ENCODE measurements around the gene GSN.
"Not testable (repeated sequence)": the region's sequence is repeated elsewhere in the genome, so short reads cannot be mapped to it uniquely, and the experiment has no call there.

The GSN gene

DNA sequence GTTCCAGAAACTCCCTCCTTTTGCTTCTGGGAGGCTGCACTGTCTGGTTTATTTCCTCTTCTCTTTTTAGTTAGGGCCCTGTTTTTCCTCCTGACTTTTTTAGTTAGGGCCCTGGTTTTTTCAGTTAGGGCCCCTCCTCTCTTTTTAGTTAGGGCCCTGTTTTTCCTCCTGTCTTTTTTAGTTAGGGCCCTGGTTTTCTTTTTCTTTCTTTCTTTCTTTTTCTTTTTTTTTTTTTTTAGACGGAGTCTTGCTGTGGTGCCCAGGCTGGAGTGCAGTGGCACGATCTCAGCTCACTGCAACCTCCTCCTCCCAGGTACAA is 15.1 kb downstream of the GSN start:
- Mint-ChIP-seq H3K9me3 (no peaks in the 10 kb centered on the region), H3K36me3 (ENCODE audit: insufficient read depth) (no peaks in the 10 kb centered on the region), H3K27me3 (no peaks in the 10 kb centered on the region), H3K27ac (peak overlapping the region; percentile 17 to 63), H3K4me3 (no peak overlapping the region), H3K4me1 (ENCODE audit: low read depth in 2 of 2) (peaks cover 4 to 5% of the 10 kb centered on the region in 2 donors)
- no peak for DNase-seq
- ATAC-seq (replicated peaks), result no peak

DNA sequence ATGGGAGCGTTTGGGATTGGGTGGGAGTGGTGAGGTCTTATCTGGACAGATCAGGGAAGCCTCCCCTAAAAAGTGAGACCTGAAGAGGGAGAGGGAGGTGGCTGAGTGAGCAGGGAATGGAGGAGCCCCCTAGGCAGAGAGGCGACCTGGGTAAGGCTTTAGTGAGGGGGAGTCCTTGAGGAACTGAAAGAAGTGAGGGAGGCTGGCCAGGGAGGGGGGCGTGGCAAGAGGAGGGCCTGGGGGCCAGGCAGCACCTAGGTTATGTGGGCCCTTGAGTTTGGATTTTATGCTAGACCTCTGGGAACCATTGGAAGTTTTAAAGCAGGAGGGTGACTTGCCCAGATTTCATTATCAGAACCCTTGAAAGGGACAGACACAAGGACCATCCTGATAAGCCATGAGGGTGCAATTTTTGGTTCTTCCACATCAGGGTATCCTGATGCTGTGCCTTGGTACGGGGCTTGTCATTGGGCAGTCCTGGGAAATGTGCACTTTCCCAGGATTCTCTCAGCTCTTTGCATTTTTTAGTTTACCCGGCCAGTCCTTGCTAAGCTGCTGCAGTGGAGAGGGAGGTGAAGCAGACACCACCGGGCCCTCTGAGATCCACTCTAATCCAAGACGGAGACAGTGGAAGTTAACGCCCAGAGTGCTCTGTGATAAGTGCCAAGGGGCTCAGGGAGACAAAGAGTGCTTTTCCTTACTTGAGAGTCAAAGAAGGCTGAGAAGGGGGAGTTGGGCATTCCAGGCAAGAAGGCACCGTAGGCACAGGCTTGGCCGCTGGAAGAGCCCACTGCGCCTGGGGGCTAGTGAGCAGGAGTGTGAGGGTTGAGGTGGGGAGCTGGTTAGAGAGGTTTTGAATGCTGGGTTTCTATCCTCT is 16.1 kb downstream of the GSN start:
- no peak for ATAC-seq (replicated peaks)
- H3K9me3 Mint-ChIP-seq, result no peaks in the 10 kb centered on the region
- H3K36me3 Mint-ChIP-seq (ENCODE audit: insufficient read depth), result no peaks in the 10 kb centered on the region
- H3K27me3 Mint-ChIP-seq, result no peaks in the 10 kb centered on the region
- no peak overlapping the region for H3K4me3 Mint-ChIP-seq
- peaks cover 0 to under 1% of the 10 kb centered on the region in 2 donors for H3K4me1 Mint-ChIP-seq (ENCODE audit: low read depth in 2 of 2)
- no peak for DNase-seq
- peak overlapping the region in 1 of 2 donors; percentile 49 for H3K27ac Mint-ChIP-seq

DNA sequence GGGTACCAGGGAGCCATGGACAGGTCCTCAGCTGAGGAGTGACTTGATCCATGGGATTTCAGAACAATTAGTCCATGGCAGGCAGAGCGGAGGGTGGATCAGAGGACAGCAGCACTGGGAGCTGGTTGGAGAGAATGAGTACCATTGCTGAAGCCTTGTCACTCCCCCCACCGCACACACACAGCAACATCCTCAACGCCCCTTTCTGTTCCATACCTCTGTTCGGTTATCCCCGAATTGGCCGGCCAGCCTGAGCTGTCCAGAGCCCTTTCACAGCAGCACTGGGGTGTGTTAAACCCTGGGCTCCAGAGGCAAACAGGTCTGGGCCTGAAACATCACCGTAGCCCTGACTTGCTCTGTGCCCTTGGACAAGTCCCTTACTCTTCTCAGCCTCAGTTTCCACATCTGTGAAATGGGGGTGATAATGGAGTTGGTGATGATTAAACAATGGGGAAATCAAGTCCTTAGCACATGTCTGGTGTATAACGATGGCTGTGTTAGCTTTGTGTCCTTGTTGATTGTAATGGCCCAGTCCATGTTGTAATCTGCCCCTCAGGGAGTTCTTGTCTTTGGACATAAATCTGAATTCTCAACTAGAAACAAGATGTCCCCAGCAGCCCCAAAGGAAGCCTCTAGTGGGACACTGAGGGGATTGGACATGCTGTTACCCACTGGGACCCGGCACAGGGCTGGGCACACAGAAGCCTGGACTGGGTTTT is 16.9 kb downstream of the GSN start:
- no peak for ATAC-seq (replicated peaks)
- H3K9me3 Mint-ChIP-seq, result no peaks in the 10 kb centered on the region
- H3K27ac Mint-ChIP-seq, result peak overlapping the region in 1 of 2 donors; percentile 49
- no peak for DNase-seq
- no peaks in the 10 kb centered on the region for H3K4me1 Mint-ChIP-seq (ENCODE audit: low read depth in 2 of 2)
- no peaks in the 10 kb centered on the region for H3K27me3 Mint-ChIP-seq
- H3K36me3 Mint-ChIP-seq (ENCODE audit: insufficient read depth), result no peaks in the 10 kb centered on the region
- H3K4me3 Mint-ChIP-seq, result no peak overlapping the region

DNA sequence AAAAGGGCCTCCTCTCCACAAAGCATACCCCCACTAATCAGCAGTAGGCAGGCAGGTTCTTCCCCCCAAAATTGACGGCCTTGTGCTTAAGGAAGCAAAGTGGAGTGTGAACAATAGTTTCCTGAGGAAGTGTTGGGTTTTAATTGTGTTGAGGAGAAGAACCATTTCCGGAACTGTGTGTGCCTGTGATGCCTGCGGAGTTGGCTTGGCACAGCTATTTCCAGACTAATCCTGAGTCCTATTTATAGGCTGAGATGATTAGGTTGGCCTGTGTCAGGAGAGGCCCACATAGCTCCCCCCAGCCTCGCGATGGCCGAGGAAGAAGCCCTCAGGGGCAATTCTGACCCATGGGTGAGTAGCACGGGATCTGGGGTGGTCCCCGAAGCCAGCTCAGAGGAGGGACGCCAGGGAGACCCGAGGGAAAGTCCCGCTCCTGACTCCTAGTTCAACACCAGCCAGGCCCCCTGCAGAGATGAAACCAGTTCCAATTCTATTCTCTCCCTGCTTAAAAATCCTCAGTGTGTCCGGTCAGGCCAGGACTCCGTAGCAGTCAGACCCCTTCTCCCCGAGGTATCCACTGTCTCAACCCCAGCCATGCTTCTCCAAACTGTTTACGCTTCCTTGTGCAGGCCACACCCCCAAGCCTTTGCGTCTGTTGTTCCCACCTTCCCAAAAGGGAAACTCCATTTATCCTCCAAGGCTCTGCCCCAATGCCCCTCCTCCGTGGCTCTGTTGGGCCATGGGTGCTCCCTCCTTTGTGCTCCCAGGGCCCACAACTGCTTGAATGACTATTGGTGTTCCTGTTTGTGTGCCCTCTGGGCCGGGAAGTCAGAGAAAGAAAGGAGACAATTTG is 18.1 kb downstream of the GSN start:
- Mint-ChIP-seq H3K9me3 (no peaks in the 10 kb centered on the region), H3K36me3 (ENCODE audit: insufficient read depth) (no peaks in the 10 kb centered on the region), H3K27ac (peak overlapping the region in 1 of 2 donors; percentile 64), H3K4me3 (no peak overlapping the region), H3K27me3 (no peaks in the 10 kb centered on the region), H3K4me1 (ENCODE audit: low read depth in 2 of 2) (no peaks in the 10 kb centered on the region)
- ATAC-seq (replicated peaks) (no peak), DNase-seq (no peak)

DNA sequence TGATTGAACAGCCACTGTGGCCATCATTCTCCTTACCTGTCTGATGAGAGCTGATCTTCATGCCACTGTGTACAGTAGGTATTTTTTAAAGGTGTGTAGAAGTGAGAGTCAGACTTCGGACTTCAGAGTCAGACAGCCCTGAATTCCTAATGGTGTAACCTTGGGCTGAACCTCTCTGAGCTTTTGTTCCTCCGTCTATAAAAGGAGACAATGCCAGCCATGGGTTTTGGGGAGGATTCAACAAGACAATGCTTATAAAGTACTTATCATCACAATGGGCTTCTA is 18.7 kb downstream of the GSN start:
- Mint-ChIP-seq H3K4me1 (ENCODE audit: low read depth in 2 of 2) (no peaks in the 10 kb centered on the region), H3K4me3 (no peak overlapping the region), H3K36me3 (ENCODE audit: insufficient read depth) (no peaks in the 10 kb centered on the region), H3K9me3 (no peaks in the 10 kb centered on the region), H3K27ac (peak overlapping the region in 1 of 2 donors; percentile 64), H3K27me3 (no peaks in the 10 kb centered on the region)
- ATAC-seq (replicated peaks), result no peak
- no peak for DNase-seq

DNA sequence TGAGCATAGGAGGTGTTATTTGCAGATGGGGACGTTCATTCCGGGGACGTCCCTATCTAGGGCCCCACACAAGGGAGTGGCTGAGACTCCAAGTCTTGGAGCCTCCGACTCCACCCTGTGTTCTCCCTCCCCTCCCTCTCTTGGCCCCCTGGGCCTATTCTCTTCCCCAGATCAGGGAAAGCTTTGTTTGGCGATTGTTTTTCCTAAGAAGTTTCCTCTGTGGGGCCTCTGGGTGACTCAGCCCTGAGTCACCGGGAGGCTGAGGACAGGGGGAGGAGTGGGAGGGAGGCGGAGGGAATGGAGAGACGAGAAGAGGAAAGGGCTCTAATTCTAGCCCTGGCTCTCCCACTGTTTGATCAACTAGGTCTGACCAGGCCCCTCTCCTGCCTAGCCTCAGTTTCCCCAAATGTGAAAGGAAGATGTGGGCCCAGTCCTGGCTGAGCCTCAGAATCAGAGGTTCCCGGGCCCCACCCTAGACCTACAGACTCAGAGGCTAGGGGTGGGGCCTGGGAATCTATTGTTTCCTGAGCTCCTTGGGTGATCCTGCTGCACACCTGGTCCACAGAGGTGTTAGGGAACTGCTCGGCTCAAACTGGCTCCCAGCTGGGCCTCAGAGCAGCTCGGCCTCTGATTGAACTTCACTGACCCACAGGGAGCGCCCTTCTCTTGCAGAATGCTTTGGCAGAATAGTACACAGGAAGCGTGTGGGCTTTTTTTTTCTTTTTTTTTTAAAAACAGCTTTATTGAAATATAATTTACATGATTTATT is 19.2 kb downstream of the GSN start:
- H3K27ac Mint-ChIP-seq, result no peak overlapping the region
- no peaks in the 10 kb centered on the region for H3K27me3 Mint-ChIP-seq
- no peaks in the 10 kb centered on the region for H3K9me3 Mint-ChIP-seq
- H3K4me3 Mint-ChIP-seq, result no peak overlapping the region
- H3K36me3 Mint-ChIP-seq (ENCODE audit: insufficient read depth), result no peaks in the 10 kb centered on the region
- no peak for DNase-seq
- H3K4me1 Mint-ChIP-seq (ENCODE audit: low read depth in 2 of 2), result no peaks in the 10 kb centered on the region
- no peak for ATAC-seq (replicated peaks)

DNA sequence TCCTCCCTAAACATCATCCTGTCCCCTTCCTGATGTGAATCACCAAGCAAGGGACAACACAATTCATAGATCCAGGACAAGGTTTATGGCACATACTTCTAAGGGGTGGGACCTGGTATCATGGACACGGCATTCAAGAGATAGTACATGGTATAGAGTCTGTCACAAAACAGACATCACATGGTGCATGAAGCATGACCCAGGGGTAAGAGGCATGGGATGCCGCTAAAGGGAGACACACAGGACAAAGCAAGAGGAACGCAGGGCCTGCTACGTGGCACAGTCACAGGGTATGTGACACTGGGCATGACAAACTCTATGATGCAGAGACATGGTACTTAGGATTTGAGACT is 20.7 kb downstream of the GSN start:
- Mint-ChIP-seq H3K27ac (no peak overlapping the region), H3K36me3 (ENCODE audit: insufficient read depth) (no peaks in the 10 kb centered on the region), H3K27me3 (no peaks in the 10 kb centered on the region), H3K9me3 (no peaks in the 10 kb centered on the region), H3K4me1 (ENCODE audit: low read depth in 2 of 2) (no peaks in the 10 kb centered on the region), H3K4me3 (no peak overlapping the region)
- DNase-seq (no peak), ATAC-seq (replicated peaks) (no peak)

DNA sequence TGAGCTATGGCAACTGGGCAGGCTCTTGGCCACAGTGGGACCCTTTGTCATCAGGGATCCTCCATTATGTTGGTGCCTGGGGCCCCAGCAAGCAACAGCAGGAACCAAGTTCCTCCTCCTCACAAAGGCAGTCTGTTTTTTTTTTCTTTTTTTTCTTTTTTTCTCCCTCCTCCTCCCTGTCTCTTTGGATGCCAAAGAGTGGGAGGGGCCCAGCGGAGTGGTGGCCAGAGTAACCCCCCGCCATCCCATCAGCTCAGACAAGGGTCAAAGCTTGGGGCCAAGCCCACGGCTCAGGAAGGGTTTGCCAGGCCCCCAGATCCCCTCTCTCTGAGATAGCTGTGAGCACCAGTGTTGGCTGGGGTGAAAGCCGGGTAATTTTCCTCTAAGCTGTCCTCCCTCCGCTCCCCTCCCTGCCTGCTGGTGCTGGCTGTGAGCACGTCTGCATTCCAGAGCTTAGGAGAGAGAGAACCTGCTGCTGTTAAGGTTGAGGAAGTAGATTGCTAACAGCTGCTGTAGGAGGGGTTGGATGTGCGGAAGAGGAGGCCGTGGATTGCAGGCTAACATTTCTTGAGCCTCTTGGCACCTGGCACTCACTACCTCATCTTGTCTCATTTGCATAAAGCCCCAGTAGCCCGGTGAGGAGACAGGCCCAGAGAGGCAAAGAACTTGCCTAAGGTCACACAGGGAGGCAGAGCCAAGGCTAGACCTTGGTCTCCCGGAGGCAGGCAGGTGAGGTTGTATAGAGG is 21.2 kb downstream of the GSN start:
- H3K27ac Mint-ChIP-seq, result no peak overlapping the region
- no peak overlapping the region for H3K4me3 Mint-ChIP-seq
- H3K4me1 Mint-ChIP-seq (ENCODE audit: low read depth in 2 of 2), result no peaks in the 10 kb centered on the region
- ATAC-seq (replicated peaks), result no peak
- no peaks in the 10 kb centered on the region for H3K36me3 Mint-ChIP-seq (ENCODE audit: insufficient read depth)
- no peaks in the 10 kb centered on the region for H3K9me3 Mint-ChIP-seq
- no peaks in the 10 kb centered on the region for H3K27me3 Mint-ChIP-seq
- no peak for DNase-seq

DNA sequence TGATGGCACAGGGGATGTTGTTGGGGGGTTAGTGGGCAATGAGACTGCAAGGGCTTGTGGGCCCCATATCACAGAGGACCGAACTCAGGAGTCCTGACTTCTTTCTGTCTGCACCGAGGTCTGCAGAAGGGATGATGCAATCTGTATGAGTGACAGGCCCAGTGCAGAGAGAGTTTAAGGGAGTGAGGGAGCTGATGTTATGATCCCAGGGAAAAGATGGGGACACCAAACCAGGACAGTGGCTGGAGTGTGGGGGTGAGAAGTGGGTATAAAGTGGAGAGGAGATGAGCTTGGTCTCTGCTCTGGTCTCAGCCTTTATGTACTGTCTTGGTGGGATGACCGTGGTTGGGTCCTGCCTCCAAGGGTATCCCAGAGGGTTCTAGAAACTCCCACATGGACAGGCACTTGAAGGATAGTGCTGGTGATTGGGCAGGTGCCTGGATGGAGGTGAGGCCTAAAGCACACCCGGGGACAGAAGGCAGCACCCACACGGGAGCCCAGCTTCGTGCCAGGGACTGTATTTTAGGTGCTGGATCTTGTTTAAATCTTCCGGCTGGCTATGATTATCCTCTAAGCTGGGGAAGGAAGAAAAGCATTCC is 21.9 kb downstream of the GSN start:
- DNase-seq (no peak), ATAC-seq (replicated peaks) (no peak)
- Mint-ChIP-seq H3K4me1 (ENCODE audit: low read depth in 2 of 2) (no peaks in the 10 kb centered on the region), H3K27ac (no peak overlapping the region), H3K27me3 (no peaks in the 10 kb centered on the region), H3K9me3 (no peaks in the 10 kb centered on the region), H3K36me3 (ENCODE audit: insufficient read depth) (no peaks in the 10 kb centered on the region), H3K4me3 (no peak overlapping the region)

DNA sequence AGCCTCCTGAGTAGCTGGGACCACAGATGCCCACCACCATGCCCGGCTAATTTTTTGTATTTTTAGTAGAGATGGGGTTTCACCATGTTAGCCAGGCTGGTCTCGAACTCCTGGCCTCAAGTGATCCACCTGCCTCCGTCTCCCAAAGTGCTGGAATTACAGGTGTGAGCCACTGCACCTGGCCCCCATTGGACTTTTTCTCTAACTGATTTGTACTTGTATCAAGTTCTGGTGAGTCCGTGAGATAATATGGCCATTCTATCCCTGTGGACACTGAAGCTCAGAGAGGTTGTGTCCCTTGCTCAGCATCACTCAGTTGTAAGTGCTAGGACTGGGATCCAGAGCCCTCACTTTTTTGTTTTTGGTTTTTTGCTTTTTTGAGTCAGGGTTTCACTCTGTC is 23.6 kb downstream of the GSN start:
- not testable (repeated sequence) for H3K27me3 Mint-ChIP-seq; H3K4me3 Mint-ChIP-seq; H3K36me3 Mint-ChIP-seq (ENCODE audit: insufficient read depth); DNase-seq; H3K4me1 Mint-ChIP-seq (ENCODE audit: low read depth in 2 of 2); ATAC-seq (replicated peaks); H3K9me3 Mint-ChIP-seq; H3K27ac Mint-ChIP-seq

DNA sequence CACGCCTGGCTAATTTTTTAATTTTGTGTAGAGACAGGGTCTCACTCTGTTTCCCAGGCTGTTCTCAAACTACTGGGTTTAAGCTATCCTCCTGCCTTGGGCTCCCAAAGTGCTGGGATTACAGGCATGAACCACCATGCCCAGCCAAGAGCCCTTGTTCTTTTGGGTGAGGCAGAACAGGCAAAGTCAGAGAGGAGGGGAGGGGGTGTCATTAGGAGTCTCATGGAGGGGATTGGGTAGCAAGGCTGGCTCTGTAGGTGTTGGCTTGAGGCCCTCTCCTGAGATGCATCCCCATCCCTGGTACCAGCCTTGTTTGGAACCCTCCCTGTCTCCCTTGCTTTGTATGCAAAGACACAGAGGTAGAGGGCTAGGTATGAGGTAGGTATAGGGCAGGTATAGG is 24.1 kb downstream of the GSN start:
- no peak for DNase-seq
- H3K9me3 Mint-ChIP-seq, result no peaks in the 10 kb centered on the region
- H3K27me3 Mint-ChIP-seq, result peaks cover 0 to 5% of the 10 kb centered on the region in 2 donors
- H3K27ac Mint-ChIP-seq, result no peak overlapping the region
- no peak for ATAC-seq (replicated peaks)
- H3K4me3 Mint-ChIP-seq, result no peak overlapping the region
- H3K4me1 Mint-ChIP-seq (ENCODE audit: low read depth in 2 of 2), result no peaks in the 10 kb centered on the region
- no peaks in the 10 kb centered on the region for H3K36me3 Mint-ChIP-seq (ENCODE audit: insufficient read depth)

DNA sequence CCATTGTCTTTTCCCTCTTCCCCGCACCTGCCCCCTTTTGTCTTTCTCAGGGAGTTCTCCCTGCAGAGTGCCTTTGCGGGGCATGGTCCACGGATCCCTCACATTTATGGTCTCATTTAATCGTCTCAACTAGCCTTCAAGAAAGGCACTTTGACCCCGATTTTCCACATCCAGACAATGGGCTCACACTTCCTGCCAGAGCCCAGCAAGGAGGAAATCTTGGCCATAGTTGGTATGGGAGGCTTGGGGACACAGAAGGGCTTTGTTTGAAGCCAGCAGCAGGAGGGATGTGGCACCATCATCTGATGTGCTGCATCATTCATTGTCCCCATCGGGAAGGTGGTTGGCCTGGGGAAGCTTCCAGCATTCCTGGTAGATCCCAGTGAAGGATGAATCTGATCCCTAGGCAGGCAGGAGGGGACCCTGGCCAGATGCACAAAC is 24.9 kb downstream of the GSN start:
- Mint-ChIP-seq H3K27ac (no peak overlapping the region), H3K4me3 (no peak overlapping the region), H3K4me1 (ENCODE audit: low read depth in 2 of 2) (no peaks in the 10 kb centered on the region), H3K9me3 (no peaks in the 10 kb centered on the region), H3K27me3 (peaks cover 2 to 9% of the 10 kb centered on the region in 2 donors), H3K36me3 (ENCODE audit: insufficient read depth) (no peaks in the 10 kb centered on the region)
- ATAC-seq (replicated peaks) (no peak), DNase-seq (no peak)
